Liver (tissue), 3 donors: Measurements from ENCODE around the gene LAMA5.

Experiments used
- SP1 ChIP-seq: IDR thresholded peaks from 2 replicates; pipeline ENCODE4 v1.6.1; 2018; ENCODE audit warnings: antibody characterized with exemption, mild to moderate bottlenecking
- YY1 ChIP-seq: IDR thresholded peaks from 2 replicates; pipeline ENCODE4 v1.6.1; 2016; ENCODE audit warnings: antibody characterized with exemption, mild to moderate bottlenecking
- TF ChIP-seq, protein P1 (sequence below): fragments of 150-350 bp; IDR thresholded peaks from 2 replicates; pipeline ENCODE4 v1.5.1; 2017; ENCODE audit warnings: improper control_type of control experiment, low read depth, low read length; ENCODE audit not compliant: missing input control
- donor health status: healthy.
- donor health status: healthy.

DNA sequence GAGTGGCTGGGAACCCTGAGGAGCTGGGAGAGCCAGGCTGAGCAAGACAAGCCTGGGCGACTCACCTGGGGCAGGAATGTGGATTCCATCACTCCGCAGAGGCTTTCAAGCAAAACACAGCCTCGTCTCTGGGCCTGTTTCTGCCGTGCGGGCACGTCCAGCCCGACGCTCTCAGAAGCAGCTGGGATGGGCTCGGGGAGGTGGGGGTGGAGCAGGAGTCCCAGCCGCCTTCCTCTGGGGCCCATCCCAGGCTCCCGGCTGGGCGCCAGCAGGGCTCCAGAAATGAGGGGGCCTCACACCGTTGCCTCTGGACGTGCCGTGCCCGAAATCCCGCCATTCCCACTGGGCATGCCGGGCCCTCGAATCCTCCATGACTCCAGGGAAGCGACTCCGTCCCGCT is 11.1 kb upstream of the LAMA5 start:
- TF ChIP-seq, protein P1, sequence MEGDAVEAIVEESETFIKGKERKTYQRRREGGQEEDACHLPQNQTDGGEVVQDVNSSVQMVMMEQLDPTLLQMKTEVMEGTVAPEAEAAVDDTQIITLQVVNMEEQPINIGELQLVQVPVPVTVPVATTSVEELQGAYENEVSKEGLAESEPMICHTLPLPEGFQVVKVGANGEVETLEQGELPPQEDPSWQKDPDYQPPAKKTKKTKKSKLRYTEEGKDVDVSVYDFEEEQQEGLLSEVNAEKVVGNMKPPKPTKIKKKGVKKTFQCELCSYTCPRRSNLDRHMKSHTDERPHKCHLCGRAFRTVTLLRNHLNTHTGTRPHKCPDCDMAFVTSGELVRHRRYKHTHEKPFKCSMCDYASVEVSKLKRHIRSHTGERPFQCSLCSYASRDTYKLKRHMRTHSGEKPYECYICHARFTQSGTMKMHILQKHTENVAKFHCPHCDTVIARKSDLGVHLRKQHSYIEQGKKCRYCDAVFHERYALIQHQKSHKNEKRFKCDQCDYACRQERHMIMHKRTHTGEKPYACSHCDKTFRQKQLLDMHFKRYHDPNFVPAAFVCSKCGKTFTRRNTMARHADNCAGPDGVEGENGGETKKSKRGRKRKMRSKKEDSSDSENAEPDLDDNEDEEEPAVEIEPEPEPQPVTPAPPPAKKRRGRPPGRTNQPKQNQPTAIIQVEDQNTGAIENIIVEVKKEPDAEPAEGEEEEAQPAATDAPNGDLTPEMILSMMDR: no peak
- TF ChIP-seq YY1 (no peak), SP1 (no peak)
